A673 (cell line): ENCODE data around the gene MYRFL.

Source experiments
- CTCF ChIP-seq: fragments of 300-800, 200-600 bp; sonication (generic); conservative IDR thresholded peaks from 2 replicates; pipeline ENCODE4 v1.5.1; 2017; ENCODE audit warnings: low read depth, mild to moderate bottlenecking, antibody characterized with exemption, low read length, moderate library complexity, mixed read lengths
- EZH2 ChIP-seq: fragments of 200-600 bp; sonication (generic); IDR thresholded peaks from 2 replicates; pipeline ENCODE4 v1.6.1; 2017; ENCODE audit warnings: borderline replicate concordance, low read depth, mild to moderate bottlenecking, mixed read lengths, antibody characterized with exemption, low read length; ENCODE audit not compliant: poor library complexity, severe bottlenecking

GRCh38 chr12:69835081-69835480 is 10.1 kb downstream of the MYRFL start:
- no peak for TF ChIP-seq CTCF
- TF ChIP-seq EZH2 = no peak
